Heart right ventricle (tissue), 16 donors: ENCODE data around the gene PRKCE. TPM values are rescaled to one million over a fixed set of nuclear protein-coding genes. Genes with fewer than 3 reads are reported as not detected.

Source experiments
- ATAC-seq, 8 donors: fragments of 200-7000 bp; cut with Tn5 transposase; one replicate each; pipeline ENCODE4 v1.9.1; 2020; ENCODE audit warnings: mild to moderate bottlenecking in 8 of 8, moderate library complexity in 8 of 8, moderate number of reproducible peaks in 1 of 8
- DNase-seq, 2 donors: peaks; one replicate each; pipeline ENCODE4 v3.0.0-alpha.2; 2020
- H3K27ac ChIP-seq, 10 donors: fragments of 200-600 bp; sonication (generic) in 2 of 10; one replicate each; pipeline versions ENCODE4 v1.5.0 to v1.8.0; 2020 to 2022; ENCODE audit warnings: mild to moderate bottlenecking in 3 of 10
- H3K27me3 ChIP-seq, 7 donors: fragments of 200-600 bp; one replicate each; pipeline ENCODE4 v1.8.0; 2021 to 2022; ENCODE audit warnings: mild to moderate bottlenecking in 2 of 7
- H3K36me3 ChIP-seq, 9 donors: fragments of 200-600 bp; sonication (generic) in 1 of 9; one replicate each; pipeline versions ENCODE4 v1.5.0 to v1.8.0; 2020 to 2022; ENCODE audit warnings: mild to moderate bottlenecking in 2 of 9
- H3K4me1 ChIP-seq, 9 donors: fragments of 200-600 bp; sonication (generic) in 1 of 9; one replicate each; pipeline versions ENCODE4 v1.5.0 to v1.8.0; 2020 to 2022; ENCODE audit warnings: mild to moderate bottlenecking in 4 of 9
- H3K4me3 ChIP-seq, 10 donors: fragments of 200-600 bp; sonication (generic) in 2 of 10; one replicate each; pipeline versions ENCODE4 v1.5.0 to v1.8.0; 2020 to 2022; ENCODE audit warnings: mild to moderate bottlenecking in 7 of 10, moderate library complexity in 2 of 10
- H3K9me3 ChIP-seq, 11 donors: fragments of 200-600 bp in 10 of 11; sonication (generic) in 2 of 11; one replicate each; pipeline versions ENCODE4 v1.5.0 to v1.8.0; 2013 to 2022; ENCODE audit warnings: mild to moderate bottlenecking in 2 of 11, control low read depth in 1 of 11, moderate library complexity in 1 of 11
- CTCF ChIP-seq, 9 donors: fragments of 200-600 bp; sonication (generic) in 2 of 9; IDR thresholded peaks; one replicate each; pipeline versions ENCODE4 v1.5.0 to v1.8.0; 2021 to 2022; ENCODE audit warnings: antibody characterized with exemption in 9 of 9, mild to moderate bottlenecking in 5 of 9, moderate library complexity in 1 of 9
- WGBS, 2 donors: extraction: QIAGEN DNeasy Blood & Tissue Kit; methylation state at CpG; one replicate each; pipeline ENCODE4 v1.1.7; 2013; ENCODE audit warnings: inconsistent platforms in 1 of 2; 5-methylcytosine and 5-hydroxymethylcytosine counted together
- intact Hi-C, 10 donors: fragments of 100-400 bp; cut with DNase I; formaldehyde crosslinking; loops; one replicate each; pipeline versions ENCODE4 v1.11.1 to v1.14.2; 2022
- polyA plus RNA-seq, 2 donors: library from polyadenylated mRNA; stranded (reverse); fragments of 200-250 nt; gene quantifications; one replicate each; pipeline ENCODE4 v1.2.3, GENCODE V29; 2013
- total RNA-seq, 10 donors: library from RNA; stranded (reverse); fragmentation: NEBNext Ultra II Directional in 3 of 10; extraction: Animal tissue kit (Norgen Biotek cat#: 25700) in 3 of 10; gene quantifications; one replicate each; pipeline versions ENCODE4 v1.2.1 to v1.2.4, GENCODE V29; 2021 to 2023
- donor health status: Arrhythmogenic right ventricular cardiomyopathy.
- donor health status: ischemic (EF 13 %, LVEDD 7.1; RV severe dilation, severe dysfunction).
- donor health status: healthy with polysubstance abuse.
- donor health status: DM: no; HTN: yes; CAD: no.
- donor health status: DM: no; HTN: no; CAD: no.
- donor health status: ischemic (EF 25% LVEDD 6.9; RV normal size, moderate dysfunction).
- donor health status: ischemic (EF 25% LVEDD 5.7; RV mildly dilated, moderate dysfunction).
- donor health status: healthy.
- donor health status: DM: yes; HTN: yes; CAD: no.
- donor health status: Ischemic cardiomyopathy.
- donor health status: ischemic (EF 35%, LVEDD 5.7; RV mildly dilated, moderate dysfunction).
- donor health status: nonischemic (EF 11% LVEDD 7.7; RV severe dilation, severe dysfunction).
- donor health status: DM: yes; HTN: yes; CAD: no.
- donor health status: PGD.
- donor health status: ischemic (EF 29% LVEDD 5.4; RV normal size, mild dysfunction).
- donor health status: nonischemic (EF 23%, LVEDD 6.1; RV moderate dilation, normal function).

Gene PRKCE
- total and polyA plus RNA-seq, 12 donors = 3.7 to 22.7 (median 16.7) TPM

DNA sequence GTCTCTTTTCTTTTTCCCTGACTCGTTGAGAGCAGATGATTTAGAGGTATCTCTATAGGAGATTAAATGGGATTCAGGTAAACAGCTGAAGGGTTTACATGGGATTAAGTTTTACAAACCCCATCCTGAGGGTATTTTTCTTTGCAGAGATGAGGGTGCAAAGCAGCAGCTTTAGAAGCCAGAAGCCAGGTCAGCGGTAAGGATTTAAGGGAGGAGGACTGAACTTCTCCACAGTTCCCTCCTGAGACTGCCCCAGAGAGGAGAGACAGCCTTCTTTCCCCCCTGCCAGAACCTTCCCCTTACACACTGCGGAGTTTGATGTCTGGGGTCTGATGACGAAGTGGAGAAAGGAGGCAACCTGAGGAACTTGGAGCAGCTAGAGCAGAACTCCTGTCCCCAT, 220.1 kb downstream of the PRKCE start:
- no peaks in the 10 kb centered on the region for H3K27me3 ChIP-seq
- no peaks in the 10 kb centered on the region for H3K36me3 ChIP-seq
- DNase-seq (no peak), ATAC-seq (no peak)
- intact Hi-C loops = no loop called here
- no peak overlapping the region for H3K4me3 ChIP-seq
- H3K4me1 ChIP-seq = peaks cover 0 to 34% (median 16%) of the 10 kb centered on the region in 9 donors
- no peak overlapping the region for H3K27ac ChIP-seq
- WGBS, 2 donors = 83 to 85% methylated on average over 4 of the region's 4 CpGs
- TF ChIP-seq CTCF (IDR thresholded peaks at IDR 0.05) = no peak
- peaks cover 0 to 13% (median 7%) of the 10 kb centered on the region in 11 donors for H3K9me3 ChIP-seq

- intact Hi-C loops = no loop called here
- WGBS, 2 donors = 82 to 90% methylated on average over 5 of the region's 5 CpGs
- no peak overlapping the region for H3K4me3 ChIP-seq
- no peaks in the 10 kb centered on the region for H3K36me3 ChIP-seq
- peaks cover 0 to 20% (median 14%) of the 10 kb centered on the region in 11 donors for H3K9me3 ChIP-seq
- no peak overlapping the region for H3K27ac ChIP-seq
- H3K4me1 ChIP-seq = peaks cover 0 to 34% (median 16%) of the 10 kb centered on the region in 9 donors
- TF ChIP-seq CTCF (IDR thresholded peaks at IDR 0.05) = no peak
- H3K27me3 ChIP-seq = no peaks in the 10 kb centered on the region
- DNase-seq = no peak
- ATAC-seq = no peak
Observed at GRCh38 chr2:45872211-45872610, 220.7 kb downstream of the PRKCE start.

DNA sequence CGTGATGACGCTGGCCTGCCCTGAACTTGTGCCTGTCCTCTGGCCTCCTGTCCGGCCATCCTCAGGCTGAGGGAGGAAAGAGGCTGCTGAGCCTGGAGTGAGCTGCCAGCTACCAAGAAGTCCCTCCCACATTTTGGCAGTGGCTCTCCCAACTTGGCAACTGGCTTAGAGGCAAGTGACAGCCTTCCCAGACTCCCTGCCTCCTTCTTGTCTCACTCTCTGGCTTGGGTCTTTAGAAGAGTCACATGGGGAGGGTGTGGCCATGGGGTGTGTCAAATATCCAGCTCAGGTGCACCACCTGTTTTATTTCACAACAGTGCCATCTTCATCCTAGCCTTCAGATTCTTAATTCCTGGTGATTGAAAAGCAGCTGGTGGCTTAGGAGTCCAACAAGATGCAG, 222.9 kb downstream of the PRKCE start:
- intact Hi-C loops = no loop called here
- peak overlapping the region in 1 of 10 donors; percentile 26 for H3K27ac ChIP-seq
- no peak for TF ChIP-seq CTCF (IDR thresholded peaks at IDR 0.05)
- peaks cover 0 to 37% (median 19%) of the 10 kb centered on the region in 11 donors for H3K9me3 ChIP-seq
- peaks cover 0 to 5% (median 0%) of the 10 kb centered on the region in 9 donors for H3K36me3 ChIP-seq
- H3K4me3 ChIP-seq = no peak overlapping the region
- H3K4me1 ChIP-seq = peaks cover 0 to 34% (median 16%) of the 10 kb centered on the region in 9 donors
- WGBS, 2 donors = 53 to 58% methylated on average over 3 of the region's 3 CpGs
- ATAC-seq = peak; percentile 71 to 87 (median 80)
- no peaks in the 10 kb centered on the region for H3K27me3 ChIP-seq
- DNase-seq = peak; percentile 50 to 76

GRCh38 chr2:45876611-45877010, 225.1 kb downstream of the PRKCE start:
- no peak for ATAC-seq
- WGBS, 2 donors = 96 to 100% methylated on average over 2 of the region's 2 CpGs

More at GRCh38 chr2:45876611-45877010, 225.1 kb downstream of the PRKCE start:
- Histone ChIP-seq H3K9me3 (peaks cover 0 to 37% (median 19%) of the 10 kb centered on the region in 11 donors), H3K27me3 (no peaks in the 10 kb centered on the region), H3K4me1 (peaks cover 0 to 27% (median 16%) of the 10 kb centered on the region in 9 donors), H3K27ac (no peak overlapping the region), H3K36me3 (peaks cover 0 to 5% (median 0%) of the 10 kb centered on the region in 9 donors), H3K4me3 (no peak overlapping the region)
- DNase-seq = no peak
- TF ChIP-seq CTCF (IDR thresholded peaks at IDR 0.05) = no peak
- intact Hi-C loops = no loop called here
